ENCODE results near the gene FGFBP1.

GRCh38 chr4:15907430-15907829, 31.1 kb downstream of the FGFBP1 start:
- no peak for TF ChIP-seq CTCF (IDR thresholded peaks at IDR 0.05)
- no peak for TF ChIP-seq POLR2A (IDR thresholded peaks at IDR 0.05)
- no peak for TF ChIP-seq POLR2AphosphoS5 (IDR thresholded peaks at IDR 0.05)

All from breast epithelium (tissue), 3 donors.